NCI-H524 (cell line): ENCODE data around the gene NFIX.

Experiments
- DNase-seq, 2 experiments: peaks; one replicate each; lab custom pipeline; 2025; lab: John Stamatoyannopoulos, UW

NFIX gene

DNA sequence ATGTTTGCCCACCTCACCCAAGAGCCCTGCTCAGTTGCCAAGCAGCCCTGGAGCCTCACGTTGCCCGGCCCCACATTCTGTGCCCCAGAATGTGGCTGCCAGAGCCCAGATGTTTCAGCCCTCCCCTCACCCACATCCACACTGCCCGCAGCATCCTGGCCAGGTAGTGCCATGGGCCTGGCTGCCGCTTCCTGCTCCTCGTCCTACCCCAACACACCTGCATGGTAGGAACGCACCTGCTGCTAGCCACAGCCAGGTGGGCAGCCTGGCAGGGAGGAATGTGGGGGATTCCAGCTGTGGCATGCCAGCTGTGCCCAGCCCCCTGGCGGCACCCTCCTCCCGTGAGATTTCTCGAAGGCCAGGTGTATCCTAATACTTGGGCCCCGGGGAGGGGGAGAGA lies 7.5 kb upstream of the NFIX start:
- DNase-seq = no peak

DNA sequence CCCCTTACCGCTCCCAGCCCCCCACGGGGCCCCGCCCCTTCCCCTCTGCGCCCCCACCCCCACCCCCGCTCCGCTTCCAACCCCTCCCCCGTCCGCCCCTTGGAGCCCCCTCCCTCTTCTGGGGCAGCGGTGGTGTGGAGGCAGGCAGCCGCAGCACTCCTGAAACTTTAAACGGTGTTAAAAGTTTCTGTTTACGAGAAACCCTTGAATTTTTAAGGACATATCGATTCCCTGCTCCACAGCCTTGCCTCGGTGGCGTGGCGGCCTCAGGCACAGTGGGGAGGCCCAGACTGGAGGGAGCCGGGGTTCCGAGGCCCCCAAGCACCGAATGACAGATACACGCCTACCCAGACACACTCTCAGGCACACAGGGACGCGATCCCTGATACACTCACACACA lies 4.8 kb upstream of the NFIX start:
- DNase-seq = no peak

DNA sequence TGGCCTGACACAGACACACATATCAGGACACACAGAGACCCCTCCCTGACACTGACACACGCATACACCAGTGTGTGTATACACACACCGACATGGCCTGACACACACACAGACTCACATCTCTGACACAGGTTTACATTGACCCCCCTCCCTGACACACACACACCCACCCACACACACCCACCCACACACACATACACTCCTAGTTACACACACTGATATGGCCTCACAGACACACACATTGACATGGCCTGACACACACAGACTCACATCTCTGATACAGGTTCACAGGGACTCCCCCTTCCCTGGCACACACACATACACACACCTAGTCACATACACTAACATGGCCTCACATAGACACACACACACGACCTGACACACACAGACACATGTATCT lies 4.4 kb upstream of the NFIX start:
- no peak for DNase-seq

DNA sequence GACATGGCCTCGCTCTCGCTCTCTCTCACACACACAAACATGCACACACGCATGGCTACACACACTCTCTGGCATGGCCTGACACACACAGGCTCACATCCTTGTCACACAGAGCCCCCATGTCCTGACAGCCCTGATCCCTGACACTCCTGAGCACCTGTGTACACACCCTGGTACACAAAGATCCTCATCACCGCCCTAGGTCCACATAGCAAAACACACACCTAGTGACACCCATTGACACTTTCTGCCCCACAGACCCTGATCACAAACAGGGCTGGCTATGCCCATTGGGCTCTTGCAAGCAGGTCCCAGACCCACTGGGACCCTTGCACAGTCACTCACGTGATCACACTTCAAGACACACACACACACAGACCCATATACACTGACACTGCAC lies 4.0 kb upstream of the NFIX start:
- no peak for DNase-seq

DNA sequence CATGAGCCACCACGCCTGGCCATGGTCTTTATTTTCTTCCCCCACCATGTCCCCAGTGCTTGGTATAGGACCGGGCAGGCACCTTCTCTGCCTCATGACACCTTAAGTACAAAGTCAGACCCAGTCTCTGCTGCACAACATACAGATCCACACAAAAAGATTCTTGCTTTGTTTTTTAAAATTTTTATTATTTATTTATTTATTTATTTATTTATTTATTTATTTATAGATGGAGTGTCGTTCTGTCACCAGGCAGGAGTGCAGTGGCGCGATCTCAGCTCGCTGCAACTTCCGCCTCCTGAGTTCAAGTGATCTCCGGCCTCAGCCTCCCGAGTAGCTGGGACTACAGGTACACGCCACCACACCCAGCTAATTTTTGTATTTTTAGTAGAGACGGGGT lies 2.5 kb upstream of the NFIX start:
- DNase-seq = no peak

DNA sequence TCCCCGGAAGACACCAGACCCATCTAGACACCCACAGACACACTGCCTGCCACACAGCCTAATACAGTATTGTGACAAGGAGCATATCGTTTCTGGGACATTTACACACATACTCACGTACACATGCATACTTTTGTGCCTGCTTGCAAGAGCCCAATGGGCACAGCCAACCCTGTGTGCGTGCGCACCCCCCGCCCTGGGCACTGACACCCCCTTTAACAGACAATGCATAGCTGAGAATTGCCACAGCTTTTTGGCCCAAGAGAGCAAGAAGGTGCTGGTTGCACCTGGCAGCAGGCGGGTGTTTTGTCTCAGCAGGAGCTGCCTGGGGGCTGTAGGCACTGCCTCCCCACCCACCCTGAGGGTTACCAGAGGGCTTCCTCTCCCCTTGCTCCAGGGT lies 1.7 kb upstream of the NFIX start:
- no peak for DNase-seq

DNA sequence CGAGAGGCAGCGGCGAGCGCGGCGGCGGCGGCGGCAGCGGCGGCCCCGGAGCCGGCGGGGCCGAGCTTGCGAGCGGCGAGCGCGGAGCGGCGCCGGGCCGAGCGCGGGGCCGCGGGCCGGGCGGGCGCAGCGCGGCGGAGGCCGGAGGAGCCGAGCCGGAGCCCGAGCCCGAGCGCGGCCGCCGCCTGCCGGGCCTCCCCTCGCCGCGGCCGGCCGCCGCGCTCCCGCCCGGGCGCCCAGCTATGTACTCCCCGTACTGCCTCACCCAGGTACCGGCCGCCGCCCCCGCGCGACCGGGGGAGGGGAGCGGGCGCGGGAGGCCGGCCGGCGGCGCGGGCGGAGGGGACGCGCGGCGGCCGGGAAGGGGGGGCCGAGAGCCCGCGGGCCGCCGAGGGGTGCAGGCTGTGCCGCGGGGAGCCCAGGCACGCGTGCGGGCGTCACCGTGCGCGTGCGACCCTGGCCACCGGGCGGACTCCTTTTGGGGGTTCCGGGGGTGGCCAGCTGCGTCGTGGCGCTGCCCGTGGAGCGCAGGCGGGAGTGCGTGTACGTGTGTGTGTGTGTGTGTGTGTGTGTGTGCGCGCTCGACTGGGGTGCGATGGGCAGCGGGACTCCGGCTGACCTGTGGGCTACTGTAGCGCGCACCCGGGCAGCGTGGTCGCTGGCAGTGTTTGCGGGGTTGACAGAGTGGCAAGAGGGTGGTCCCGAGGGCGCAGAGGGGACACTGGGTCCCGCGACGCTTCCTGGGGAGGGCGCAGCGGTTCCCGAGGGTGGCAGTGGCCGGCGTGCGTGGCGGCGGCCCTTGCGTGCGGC lies 526 bp downstream of the NFIX start:
- DNase-seq = no peak

DNA sequence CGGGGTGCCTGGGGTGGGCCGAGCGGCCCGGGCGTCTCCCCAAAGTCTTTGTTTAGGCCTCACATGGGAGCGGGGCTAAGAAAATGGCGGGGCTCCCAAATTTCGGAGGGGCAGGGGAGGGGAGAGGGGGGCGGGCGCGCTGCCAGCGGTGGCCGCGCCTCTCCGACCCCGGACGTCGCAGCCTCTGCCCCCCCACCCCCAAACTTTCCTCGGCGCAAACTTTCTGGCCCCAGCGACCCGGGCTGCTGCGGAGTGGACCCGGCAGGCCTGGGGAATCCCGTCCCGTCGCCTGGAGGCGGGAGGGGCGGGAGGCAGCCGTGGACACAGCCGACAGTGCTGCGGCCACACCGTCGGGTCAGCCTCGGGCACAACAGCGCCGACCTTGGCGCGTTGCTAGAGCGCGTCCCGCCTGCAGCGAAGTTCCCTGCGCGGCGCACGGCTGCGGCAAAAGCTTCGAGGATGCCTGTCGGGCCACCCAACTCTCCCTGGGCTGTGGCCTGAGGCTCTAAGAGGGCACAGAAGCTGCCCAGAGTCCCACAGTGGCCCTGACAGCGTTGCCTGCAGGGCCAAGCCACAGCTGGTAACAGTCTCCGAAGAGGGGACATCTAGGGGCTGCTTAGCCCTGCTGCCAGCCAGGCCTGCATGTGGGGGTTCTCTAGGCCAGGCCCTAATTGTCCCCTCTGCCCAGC lies 1.3 kb downstream of the NFIX start:
- no peak for DNase-seq

DNA sequence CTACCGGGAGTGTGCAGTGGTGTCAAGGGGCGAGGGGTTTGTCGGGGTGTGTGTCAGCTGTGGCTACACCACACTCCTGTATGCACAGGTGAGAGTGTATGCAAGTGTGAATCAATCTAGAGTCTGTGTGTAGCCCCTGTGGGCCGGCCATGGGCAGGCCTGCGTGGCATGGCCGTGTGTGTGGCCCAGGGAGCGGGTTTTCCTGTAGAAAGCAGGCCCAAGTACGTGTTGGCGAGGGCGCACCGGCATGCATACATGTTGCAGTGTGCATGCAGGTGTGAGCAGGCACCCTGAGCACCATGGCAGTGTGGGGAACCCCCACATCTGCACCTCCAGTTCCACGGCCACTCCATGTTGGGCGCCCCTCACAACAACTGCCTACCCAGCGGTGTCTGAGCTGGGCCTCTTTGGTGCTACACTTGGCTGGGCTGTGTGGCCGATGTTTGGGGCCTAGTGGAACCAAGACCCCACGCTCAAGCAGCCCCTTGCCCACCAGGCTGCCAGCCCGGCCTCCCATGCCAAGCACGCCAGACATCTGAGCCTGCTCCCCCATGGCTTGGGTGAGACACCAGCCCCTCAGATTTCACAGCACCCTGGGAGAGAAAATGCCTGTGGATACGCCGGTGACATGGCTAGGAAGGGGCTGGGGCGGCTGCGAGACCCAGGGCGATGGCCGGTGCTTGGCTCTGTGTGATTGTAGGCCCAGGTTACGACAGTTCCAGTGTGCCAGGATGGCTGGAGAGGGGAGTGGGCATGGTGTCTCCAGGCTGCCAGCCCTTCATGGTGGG lies 2.1 kb downstream of the NFIX start:
- no peak for DNase-seq

DNA sequence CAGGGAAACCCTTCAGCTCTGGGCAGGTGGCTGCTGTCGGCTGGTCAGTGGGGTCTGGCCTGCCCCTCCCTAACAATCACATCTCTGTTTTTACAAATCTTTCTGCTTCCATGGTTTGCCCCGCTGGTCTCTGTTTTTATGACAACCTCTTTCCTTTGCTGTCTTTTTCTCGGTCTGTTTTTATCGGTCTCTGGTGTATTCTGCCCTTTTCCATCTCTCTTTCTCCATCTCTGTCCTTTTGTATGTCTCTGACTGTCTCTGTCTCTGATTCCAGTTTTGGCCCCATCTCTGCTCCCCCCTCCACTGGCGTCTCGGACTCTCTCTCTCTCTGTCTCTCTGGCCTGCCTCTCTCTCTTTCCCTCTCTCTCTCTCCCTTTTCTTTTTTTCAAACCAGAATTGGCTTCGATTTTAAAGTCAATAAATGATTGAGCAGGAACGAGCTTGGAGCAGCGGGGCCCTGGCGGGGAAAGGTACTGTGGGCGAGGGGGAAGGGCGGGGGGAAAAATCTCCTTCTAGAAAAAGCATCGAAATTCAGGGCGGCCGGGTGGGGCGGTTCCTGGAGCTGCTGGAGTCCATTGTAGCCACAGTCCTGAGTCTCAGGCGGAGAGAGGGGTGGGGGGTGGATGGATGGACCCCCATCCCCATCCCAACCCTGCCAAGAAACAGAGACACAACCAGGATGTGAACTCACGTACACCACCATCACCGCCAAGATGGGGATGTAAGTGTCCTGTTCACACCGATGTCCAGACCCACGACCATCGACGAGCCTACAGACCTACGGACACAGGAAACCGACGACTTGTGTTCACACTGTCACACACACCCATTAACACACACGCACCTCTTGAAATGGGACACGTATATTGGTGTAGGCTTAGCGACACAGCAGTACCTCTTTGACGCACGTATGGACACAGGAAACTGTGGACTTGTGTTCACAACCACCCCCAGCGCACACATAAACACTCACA lies 3.0 kb downstream of the NFIX start:
- DNase-seq = no peak

DNA sequence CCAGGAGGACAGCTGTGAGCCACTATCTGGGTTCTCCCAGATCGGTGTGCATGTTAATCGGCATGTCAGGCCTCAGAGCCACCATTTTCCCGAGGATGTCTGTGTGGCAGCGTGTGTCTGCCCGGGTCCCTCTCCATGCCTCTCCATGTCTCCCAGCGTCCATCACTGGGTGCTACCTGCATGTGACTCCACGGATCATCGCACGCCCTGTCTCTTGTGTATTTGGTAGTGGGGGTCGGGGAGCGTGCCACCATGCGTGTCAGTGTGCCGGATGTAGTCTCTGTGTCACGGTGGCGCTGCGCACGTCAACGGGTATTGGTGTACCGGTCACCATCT lies 5.9 kb downstream of the NFIX start:
- no peak for DNase-seq

DNA sequence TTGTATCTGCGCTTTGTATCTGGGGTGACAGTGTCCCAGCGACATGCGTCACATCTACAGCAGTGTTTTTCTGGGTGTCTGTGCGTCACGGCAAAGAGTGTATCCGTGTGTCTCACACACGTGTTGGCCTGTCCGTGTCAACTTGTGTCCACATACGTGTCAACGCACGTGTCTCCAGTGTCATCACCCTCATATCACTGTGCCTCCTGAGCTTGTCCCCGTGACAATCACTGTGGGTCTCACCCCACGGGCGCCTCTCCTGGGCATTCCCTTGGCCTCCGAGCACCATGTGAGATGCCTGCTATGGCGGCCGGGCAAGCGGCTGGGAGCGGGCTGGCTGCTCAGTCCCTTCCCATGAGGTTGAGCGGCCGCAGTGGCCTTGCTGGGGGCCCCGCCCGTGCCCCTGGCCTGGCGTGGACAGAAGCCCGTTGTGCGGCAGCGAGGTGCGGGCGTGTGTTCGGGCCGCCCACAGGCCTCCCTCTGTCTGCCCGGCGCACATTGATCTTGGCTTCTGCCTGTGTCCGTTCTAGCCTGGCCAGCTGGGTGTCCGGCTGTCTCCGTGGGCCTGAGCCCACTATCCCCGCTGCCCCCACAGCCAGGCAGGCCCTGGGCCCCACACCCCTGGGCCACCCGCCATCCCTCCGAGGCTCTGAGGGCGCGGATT lies 6.4 kb downstream of the NFIX start:
- no peak for DNase-seq

DNA sequence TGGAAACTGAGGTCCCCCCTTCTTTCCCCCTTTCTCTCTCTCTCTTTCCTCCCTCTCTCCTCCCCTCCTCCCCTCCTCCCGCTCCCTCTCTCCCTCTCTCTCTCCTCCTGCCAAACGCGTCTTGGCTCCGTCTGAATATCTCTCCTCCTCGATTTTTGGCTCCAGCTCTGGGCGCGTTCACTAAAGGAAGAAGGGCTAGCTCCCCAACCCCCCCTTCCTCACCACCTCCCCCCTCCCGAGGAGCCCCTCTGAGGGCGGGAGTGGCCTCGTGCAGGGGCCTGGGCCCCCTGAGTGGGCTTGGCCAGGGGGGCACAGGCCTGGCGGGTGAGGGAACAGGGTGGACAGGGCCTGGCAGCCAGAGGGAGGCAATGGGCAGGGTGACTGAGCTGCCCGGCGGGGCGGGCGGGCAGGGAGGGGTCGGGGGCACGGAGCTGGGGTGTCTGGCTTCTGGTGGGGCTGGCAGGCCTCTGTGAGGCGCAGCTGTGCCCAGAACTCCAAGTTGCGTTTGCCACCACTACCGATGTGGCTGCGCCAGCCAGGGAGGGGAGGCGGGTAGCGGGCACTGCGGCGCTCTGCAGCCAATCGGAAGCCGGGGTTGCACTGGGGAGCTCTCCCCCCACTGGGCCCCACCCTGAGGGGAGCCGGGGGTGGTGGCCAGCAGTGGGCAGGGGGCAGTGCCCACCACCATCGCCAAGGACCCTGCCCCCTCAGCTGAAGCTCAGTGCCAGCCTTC lies 7.1 kb downstream of the NFIX start:
- DNase-seq = no peak

DNA sequence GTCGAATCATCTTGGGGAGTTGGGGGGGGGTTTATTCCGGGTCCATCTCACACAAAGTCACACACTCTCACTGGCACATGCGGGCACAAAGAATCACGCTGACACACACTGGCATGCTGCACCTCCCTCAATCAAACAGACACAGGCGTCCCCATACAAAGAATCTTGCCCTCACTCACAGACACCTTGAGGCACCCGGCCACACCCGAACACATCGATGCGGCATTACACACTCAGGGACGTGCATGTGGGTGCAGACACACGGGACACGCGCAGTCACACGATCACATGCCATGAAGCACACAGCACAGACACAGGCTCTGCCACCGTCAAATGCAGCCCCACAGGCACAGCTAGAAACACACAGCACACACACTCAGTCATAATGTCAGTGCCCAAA lies 7.8 kb downstream of the NFIX start:
- no peak for DNase-seq

DNA sequence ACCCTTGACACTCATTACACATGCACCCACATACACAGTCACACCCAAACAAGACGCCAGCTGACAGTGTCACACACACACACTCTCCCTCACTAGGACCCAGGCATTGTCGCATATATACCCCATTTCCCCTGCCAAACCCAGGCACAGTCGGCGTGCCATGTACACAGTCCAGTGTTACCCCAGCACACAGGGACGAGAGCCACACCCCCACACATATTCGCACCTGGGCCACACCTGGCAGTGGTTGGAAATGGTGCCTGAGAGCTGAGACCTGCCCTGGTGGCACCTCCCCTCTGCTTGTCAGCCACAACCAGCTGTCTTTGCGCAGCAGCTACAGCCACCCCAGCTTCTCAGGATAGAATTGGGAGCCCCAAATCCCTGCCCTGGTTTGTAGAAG lies 9.0 kb downstream of the NFIX start:
- no peak for DNase-seq

DNA sequence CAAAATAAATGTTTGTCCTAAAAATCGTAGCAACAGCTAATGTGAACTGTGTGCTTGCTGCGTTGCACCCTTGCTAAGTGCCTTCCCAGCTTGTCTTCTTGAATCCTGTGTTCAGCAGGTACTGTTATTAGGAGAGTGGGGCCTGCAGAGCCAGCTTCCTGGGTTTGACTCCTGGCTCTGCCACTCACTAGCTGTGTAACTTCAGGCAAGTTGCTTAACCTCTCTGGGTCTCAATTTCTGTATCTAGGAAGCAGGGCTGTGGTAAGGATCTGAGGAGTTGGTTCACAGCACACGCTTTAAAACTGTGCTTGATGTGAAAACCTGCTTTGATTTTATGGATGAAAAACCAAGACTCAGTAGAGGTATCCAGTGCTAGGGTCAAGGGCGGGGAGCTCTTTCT lies 10.0 kb downstream of the NFIX start:
- DNase-seq = no peak

DNA sequence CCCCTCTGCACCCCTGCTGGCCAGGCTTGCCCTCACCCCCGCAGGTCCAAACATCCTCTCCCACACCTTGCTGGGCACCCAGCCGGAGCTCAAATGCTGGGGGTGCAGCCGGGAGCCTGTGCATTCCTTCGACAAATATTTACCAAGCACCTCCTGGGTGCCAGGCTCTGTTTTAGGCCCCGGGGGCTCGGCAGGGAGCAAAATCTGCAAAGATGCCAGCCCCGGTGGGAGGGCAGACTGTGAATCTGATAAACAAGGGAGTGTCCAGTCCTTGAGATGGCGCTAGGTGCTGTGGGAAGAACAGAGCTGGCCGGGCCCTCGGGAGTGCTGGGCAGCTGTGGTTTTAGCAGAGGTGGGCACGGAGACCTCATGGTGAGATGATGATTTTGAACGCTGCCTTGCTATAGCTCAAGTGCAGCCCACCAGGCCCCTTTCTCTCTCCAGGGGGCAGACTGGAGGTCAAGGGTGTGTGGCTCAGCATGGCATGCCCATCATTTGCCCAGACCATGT lies 10.6 kb downstream of the NFIX start:
- DNase-seq = no peak

DNA sequence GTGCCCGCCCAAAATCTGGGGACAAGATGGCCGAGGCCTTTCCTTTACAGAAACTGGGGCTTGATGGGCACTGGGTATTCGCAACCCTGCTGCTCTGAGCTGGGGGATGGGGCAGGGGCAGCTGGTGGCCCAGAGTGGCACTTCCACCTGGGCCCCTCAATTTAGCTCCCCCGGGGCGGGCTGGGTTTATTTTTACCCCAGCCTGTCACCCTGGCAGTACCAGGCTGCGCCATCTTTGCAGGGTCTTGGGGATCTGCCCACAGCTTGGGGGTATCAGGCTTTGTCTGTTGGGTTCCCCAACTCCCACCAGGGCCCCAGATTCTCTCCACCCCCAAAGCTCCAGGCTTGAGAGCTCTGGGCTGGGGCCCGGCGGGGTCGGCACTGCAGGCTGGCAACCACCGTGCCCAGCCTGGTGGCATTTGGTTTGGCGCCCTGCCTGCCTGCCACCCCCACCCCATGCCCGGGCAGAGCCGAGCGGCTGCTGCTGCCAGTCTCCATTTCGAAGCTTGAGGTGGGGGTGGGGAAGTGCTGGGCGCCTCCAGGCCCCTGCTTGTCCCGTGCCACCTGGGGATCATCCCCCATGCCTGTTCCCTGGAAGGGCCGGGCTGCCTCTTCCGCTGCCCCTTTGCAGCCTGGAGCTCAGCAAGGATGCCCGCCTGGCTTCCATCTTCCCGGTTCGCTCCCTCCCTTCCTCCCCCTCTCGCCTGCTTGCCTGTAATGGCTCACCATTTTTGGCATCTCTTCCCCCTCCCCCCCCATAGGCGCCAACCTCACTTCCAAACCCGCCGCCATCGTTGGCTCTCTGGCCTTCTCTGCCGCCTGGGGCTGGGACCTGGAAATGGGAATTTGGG lies 11.4 kb downstream of the NFIX start:
- DNase-seq = no peak

DNA sequence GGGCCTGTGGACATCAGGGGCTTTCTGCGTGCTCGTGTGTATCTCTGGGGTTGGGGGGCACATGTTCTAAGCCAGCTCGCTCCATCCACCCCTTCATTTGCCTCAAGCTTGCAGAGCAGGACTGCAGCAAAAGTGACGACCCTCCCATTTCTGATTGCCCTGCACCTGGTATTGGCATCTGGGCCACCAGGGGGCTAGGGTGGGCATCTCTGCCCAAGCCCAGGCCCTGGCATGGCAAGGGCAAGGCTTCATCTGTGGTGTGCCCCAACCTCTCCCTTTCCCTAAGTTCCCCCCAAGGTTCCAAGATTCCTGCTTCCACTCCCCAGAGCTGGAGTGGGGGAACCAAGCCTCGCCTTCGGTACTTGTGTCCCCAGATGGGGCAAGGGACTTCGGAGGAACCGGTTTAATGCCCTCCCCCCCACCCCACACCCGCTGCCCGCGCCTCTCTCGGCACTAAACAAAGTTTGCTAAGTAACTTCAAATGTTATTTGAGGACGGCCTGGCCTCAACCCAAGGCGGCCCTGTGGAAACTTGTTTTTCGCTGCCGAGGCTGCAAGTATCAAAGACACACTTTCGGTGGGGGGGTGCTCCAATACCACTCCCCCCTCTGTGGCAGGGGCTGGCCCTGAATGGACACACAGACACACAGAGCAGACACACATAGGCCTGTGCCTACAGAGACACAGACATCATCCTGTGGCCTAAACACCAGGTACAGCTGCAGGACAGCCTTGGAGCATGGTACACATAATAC lies 12.2 kb downstream of the NFIX start:
- DNase-seq = no peak
